ENCODE measurements around the gene MEGF11.

GRCh38 chr15:65873256-65873655 lies 380.3 kb downstream of the MEGF11 start:
- TF ChIP-seq GABPA (IDR thresholded peaks at IDR 0.05; ENCODE audit: low read depth) (no peak), CTCF (IDR thresholded peaks at IDR 0.05) (no peak), PBX3 (IDR thresholded peaks at IDR 0.05) (no peak), POLR2AphosphoS5 (IDR thresholded peaks at IDR 0.05; ENCODE audit: low read depth, low read length) (no peak), EZH2phosphoT487 (IDR thresholded peaks at IDR 0.05; ENCODE audit: borderline replicate concordance, low read depth) (no peak), MAX (IDR thresholded peaks at IDR 0.05; ENCODE audit: low read depth) (no peak), EP300 (IDR thresholded peaks at IDR 0.05; ENCODE audit: borderline replicate concordance in 1 of 2, low read depth in 1 of 2, low read length in 1 of 2) (no peak), GATA2 (CRISPR knock-in tag; IDR thresholded peaks at IDR 0.05) (no peak), RAD21 (IDR thresholded peaks at IDR 0.05; ENCODE audit: low read length) (no peak), TAF1 (IDR thresholded peaks at IDR 0.05; ENCODE audit: borderline replicate concordance, low read depth, low read length) (no peak), ELF1 (IDR thresholded peaks at IDR 0.05) (no peak), SIN3A (IDR thresholded peaks at IDR 0.05; ENCODE audit: borderline replicate concordance, low read depth, low read length) (no peak)
